Adrenal gland (tissue), 12 donors: ENCODE measurements around the gene GBA3. TPM values are rescaled to one million over a fixed set of nuclear protein-coding genes. Genes with fewer than 3 reads are reported as not detected.

Experiments used
- DNase-seq, 7 donors: peaks; one replicate each; pipeline ENCODE4 v3.0.0-alpha.2; 2019 to 2020
- H3K27ac ChIP-seq, 5 donors: fragments of 200-600 bp; sonication (generic) in 4 of 5; 1 replicate in 3 of 5; 2 replicates in 2 of 5; pipeline versions ENCODE4 v1.5.1 to v1.8.0; 2016 to 2020; ENCODE audit warnings: mild to moderate bottlenecking in 1 of 5
- H3K27me3 ChIP-seq: fragments of 200-600 bp; 2 replicates; pipeline ENCODE4 v1.8.0; 2021
- H3K36me3 ChIP-seq, 2 donors: fragments of 200-600 bp; replicated peaks in 1 of 2; 1 replicate in 1 of 2; 2 replicates in 1 of 2; pipeline versions ENCODE4 v1.5.1 to v1.8.0; 2018 to 2022
- H3K4me1 ChIP-seq, 2 donors: fragments of 200-600 bp; replicated peaks in 1 of 2; 1 replicate in 1 of 2; 2 replicates in 1 of 2; pipeline versions ENCODE4 v1.5.1 to v1.8.0; 2018 to 2021
- H3K4me3 ChIP-seq, 4 donors: fragments of 200-600 bp; sonication (generic) in 3 of 4; one replicate each; pipeline ENCODE4 v1.5.1; 2016 to 2018
- H3K9me3 ChIP-seq, 3 donors: fragments of 200-600 bp; sonication (generic) in 1 of 3; replicated peaks in 1 of 3; 1 replicate in 2 of 3; 2 replicates in 1 of 3; pipeline versions ENCODE4 v1.5.1 to v1.8.0; 2016 to 2021
- POLR2A ChIP-seq, 2 donors: fragments of 450-650 bp; IDR thresholded peaks; one replicate each; pipeline ENCODE4 v1.6.1; 2017; ENCODE audit warnings: antibody characterized with exemption in 2 of 2, mild to moderate bottlenecking in 2 of 2, moderate library complexity in 1 of 2
- WGBS, 4 donors: extraction: QIAGEN DNeasy Blood & Tissue Kit in 2 of 4; methylation state at CpG; one replicate each; pipeline versions ENCODE4 v1.1.5 to v1.1.7; 2013 to 2017; 5-methylcytosine and 5-hydroxymethylcytosine counted together
- intact Hi-C, 2 donors: fragments of 100-400 bp; cut with DNase I; formaldehyde crosslinking; loops; one replicate each; pipeline versions ENCODE4 v1.14.1 to v1.15.0; 2022 to 2023
- polyA plus RNA-seq, 3 donors: library from polyadenylated mRNA; stranded (reverse); fragments of 200-250 nt in 2 of 3; fragments of 350-450 nt in 1 of 3; fragmentation: Illumina TruSeq in 1 of 3; extraction: RNeasy Lipid Tissue Mini Kit (QIAGEN cat#74804) in 1 of 3; gene quantifications; one replicate each; pipeline ENCODE4 v1.2.3, GENCODE V29; 2013 to 2014
- total RNA-seq, 9 donors: library from RNA; depleted of rRNA in 4 of 9; stranded (reverse); fragments of >200 nt in 4 of 9; fragments of 120-200 nt in 1 of 9; fragmentation: NEBNext Ultra II Directional in 1 of 9; extraction: Animal tissue kit (Norgen Biotek cat#: 25700) in 1 of 9; gene quantifications; one replicate each; pipeline versions ENCODE4 v1.1.0 to v1.2.4, GENCODE V29; 2013 to 2023
- TF ChIP-seq, protein P1 (sequence below), 6 experiments: fragments of 450-650 bp in 4 of 6; fragments of 200-600 bp in 2 of 6; sonication (generic) in 1 of 6; IDR thresholded peaks; 1 replicate in 5 of 6; 2 replicates in 1 of 6; pipeline versions ENCODE4 v1.5.1 to v1.8.0; 2016 to 2021; ENCODE audit warnings: antibody characterized with exemption in 6 of 6, mild to moderate bottlenecking in 2 of 6, moderate library complexity in 1 of 6
- donor health status: healthy with polysubstance abuse.
- donor health status: Bipolar disorder and iron deficiency.
- donor health status: DM: yes; HTN: yes; CAD: no.
- donor health status: DM: no; HTN: no; CAD: no.
- donor health status: DM: no; HTN: no; CAD: no.
- donor health status: DM: yes; HTN: yes; CAD: no.

GBA3 gene
- total and polyA plus RNA-seq, 12 donors: 0.07 to 0.45 (median 0.15) TPM; not detected in 6

DNA sequence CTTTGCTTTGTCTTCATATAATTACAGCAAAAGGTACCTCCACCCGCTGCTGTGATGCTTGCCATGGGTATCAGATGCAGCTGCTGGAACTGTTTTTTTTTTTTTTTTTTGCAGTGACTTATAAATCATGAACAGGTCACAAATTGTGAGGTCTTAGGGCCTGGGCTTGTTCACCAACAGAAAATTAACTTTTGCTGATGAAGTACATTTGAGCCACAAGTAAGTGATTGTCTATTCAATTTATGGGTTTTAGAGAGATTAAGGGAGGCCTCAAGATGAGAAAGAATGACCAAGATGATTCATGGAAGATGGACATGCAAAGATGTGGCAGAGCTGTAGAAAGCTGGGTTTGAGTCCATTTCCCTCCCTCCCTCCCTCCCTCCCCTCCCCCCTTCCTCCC lies 18.0 kb upstream of the GBA3 start:
- TF ChIP-seq POLR2A (IDR thresholded peaks at IDR 0.05): no peak
- TF ChIP-seq, protein P1, sequence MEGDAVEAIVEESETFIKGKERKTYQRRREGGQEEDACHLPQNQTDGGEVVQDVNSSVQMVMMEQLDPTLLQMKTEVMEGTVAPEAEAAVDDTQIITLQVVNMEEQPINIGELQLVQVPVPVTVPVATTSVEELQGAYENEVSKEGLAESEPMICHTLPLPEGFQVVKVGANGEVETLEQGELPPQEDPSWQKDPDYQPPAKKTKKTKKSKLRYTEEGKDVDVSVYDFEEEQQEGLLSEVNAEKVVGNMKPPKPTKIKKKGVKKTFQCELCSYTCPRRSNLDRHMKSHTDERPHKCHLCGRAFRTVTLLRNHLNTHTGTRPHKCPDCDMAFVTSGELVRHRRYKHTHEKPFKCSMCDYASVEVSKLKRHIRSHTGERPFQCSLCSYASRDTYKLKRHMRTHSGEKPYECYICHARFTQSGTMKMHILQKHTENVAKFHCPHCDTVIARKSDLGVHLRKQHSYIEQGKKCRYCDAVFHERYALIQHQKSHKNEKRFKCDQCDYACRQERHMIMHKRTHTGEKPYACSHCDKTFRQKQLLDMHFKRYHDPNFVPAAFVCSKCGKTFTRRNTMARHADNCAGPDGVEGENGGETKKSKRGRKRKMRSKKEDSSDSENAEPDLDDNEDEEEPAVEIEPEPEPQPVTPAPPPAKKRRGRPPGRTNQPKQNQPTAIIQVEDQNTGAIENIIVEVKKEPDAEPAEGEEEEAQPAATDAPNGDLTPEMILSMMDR (IDR thresholded peaks at IDR 0.05): no peak
- intact Hi-C loops: no loop called here
- H3K27me3 ChIP-seq: no peaks in the 10 kb centered on the region

DNA sequence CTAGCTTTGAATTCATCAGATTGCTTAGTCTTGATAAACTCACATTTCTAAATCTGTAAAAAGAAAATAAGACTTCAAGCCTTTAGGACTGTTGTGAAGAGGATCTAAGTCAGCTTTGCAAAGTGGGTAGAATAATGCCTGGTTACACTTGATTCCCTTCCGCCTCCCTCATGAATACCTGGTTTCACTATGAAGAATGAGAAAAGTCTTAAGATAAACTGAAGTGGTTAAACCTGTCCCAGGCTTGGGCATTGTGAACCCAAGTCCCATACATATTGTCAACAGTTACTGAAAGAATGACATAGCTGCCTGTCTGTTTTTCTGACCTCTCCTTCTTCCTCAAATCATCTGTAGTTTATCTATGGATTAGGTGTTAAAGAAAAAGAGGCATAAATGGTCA lies 16.7 kb upstream of the GBA3 start:
- Histone ChIP-seq H3K9me3 (no peaks in the 10 kb centered on the region), H3K27ac (no peak overlapping the region), H3K27me3 (no peaks in the 10 kb centered on the region), H3K4me1 (no peaks in the 10 kb centered on the region), H3K36me3 (no peaks in the 10 kb centered on the region), H3K4me3 (no peak overlapping the region)
- intact Hi-C loops: no loop called here
- no peak for DNase-seq
- TF ChIP-seq POLR2A (IDR thresholded peaks at IDR 0.05): no peak
- TF ChIP-seq, protein P1 (IDR thresholded peaks at IDR 0.05): no peak
- WGBS, 4 donors: 96 to 100% (median 98%) methylated on average over 1 of the region's 1 CpG

More for the DNA sequence above, 18.0 kb upstream of the GBA3 start:
- Histone ChIP-seq H3K27ac (no peak overlapping the region), H3K4me1 (no peaks in the 10 kb centered on the region), H3K9me3 (no peaks in the 10 kb centered on the region), H3K36me3 (no peaks in the 10 kb centered on the region), H3K4me3 (no peak overlapping the region)
- 86 to 100% (median 97%) methylated on average over 1 of the region's 1 CpG for WGBS, 4 donors
- no peak for DNase-seq

DNA sequence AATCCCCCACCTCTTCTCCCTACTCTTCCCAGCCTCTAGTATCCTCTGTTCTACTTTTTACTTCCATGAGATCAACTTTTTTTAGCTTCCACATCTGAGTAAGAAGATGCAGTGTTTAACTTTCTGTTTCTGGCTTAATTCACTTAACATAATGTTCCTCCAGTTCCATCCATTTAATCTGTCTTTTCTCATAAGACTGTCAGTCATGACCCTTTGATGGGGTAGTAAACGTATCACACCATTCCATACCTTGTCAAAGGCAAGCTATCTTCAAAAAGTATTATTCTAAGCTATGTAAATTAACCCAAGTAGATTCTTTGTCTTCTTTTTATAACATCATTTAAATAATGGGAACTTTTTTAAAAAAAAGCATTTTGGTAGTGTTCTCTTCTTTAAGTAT lies 15.0 kb upstream of the GBA3 start:
- no peaks in the 10 kb centered on the region for H3K9me3 ChIP-seq
- intact Hi-C loops: no loop called here
- H3K36me3 ChIP-seq: no peaks in the 10 kb centered on the region
- 54 to 80% (median 71%) methylated on average over 1 of the region's 1 CpG for WGBS, 4 donors
- DNase-seq: no peak
- H3K4me3 ChIP-seq: no peak overlapping the region
- no peak overlapping the region for H3K27ac ChIP-seq
- no peaks in the 10 kb centered on the region for H3K4me1 ChIP-seq
- no peak for TF ChIP-seq POLR2A (IDR thresholded peaks at IDR 0.05)
- TF ChIP-seq, protein P1 (IDR thresholded peaks at IDR 0.05): no peak
- H3K27me3 ChIP-seq: no peaks in the 10 kb centered on the region

DNA sequence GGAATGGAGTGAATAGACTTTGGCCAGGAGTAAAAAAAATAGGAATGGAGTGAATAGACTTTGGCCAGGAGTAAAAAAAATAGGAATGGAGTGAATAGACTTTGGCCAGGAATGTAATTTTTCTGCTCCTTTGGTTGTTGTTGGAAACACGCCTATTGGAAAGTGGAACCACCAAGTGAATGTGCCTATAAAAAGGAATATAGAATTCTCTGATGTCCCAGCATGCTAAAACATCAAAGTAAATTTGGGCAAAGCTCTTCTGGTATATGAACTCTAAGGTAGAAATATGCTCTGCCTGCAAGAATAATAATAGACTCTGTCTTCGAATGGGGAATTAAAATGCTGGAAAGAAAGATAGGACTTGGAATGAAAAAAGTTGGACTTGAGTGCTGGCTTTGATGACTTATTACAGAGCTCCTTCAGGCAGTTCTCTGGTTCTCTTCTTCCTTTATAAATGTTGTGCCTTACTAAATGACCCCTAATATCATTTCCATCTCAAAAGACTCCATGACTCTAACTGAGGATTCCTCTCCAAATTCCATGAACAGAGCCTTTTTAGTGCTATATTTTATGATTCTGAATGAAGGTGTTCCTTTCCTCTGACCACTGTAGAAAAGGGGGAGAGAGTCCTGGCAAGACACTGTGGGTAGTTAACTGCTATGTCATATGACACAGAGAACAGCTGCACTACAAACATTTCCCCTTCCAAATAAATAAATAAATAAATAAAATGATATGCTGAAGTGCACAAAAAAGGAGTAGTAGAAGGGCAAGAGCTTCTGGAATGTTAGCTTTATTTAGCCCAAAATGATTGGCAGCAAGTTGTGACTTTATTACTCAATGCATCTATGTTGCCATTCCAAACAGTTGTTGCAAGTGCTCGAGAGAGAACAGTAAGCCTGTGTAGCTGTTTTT lies 13.5 kb upstream of the GBA3 start:
- H3K27ac ChIP-seq: no peak overlapping the region
- DNase-seq: no peak
- no peaks in the 10 kb centered on the region for H3K27me3 ChIP-seq
- H3K36me3 ChIP-seq: no peaks in the 10 kb centered on the region
- H3K4me1 ChIP-seq: no peaks in the 10 kb centered on the region
- intact Hi-C loops: no loop called here
- TF ChIP-seq, protein P1 (IDR thresholded peaks at IDR 0.05): no peak
- TF ChIP-seq POLR2A (IDR thresholded peaks at IDR 0.05): no peak
- H3K4me3 ChIP-seq: no peak overlapping the region
- WGBS, 4 donors: 48 to 60% (median 56%) methylated on average over 3 of the region's 3 CpGs
- no peaks in the 10 kb centered on the region for H3K9me3 ChIP-seq
